ENCODE measurements around the gene BMP10.
A peak's percentile ranks its signal among the peaks of the same experiment; 100 is the strongest.

Gene BMP10

DNA sequence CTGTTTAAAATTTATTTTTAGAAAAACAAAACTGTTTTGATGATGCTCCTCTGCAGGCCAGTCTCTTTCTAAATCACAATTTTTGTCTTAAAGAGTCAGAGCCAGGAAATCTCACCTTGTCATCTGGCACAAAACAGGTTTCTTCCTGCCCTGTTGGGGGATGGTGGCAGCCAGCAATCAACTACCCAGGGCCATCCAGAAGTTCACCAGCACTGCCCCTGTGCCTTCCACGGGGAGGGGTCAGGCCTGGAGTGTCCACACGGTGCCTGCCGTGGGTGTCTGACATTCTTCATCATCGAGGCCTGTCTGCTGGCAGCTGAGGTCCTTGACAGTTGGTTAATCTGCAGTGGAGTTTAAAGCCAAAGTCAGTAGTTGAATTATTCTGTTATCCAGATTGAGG, 40.0 kb upstream of the BMP10 start:
- Histone ChIP-seq H3K4me1 (ENCODE audit: control insufficient read depth in 1 of 2, insufficient read depth in 2 of 2, low read length in 2 of 2) (peaks cover 14 to 17% of the 10 kb centered on the region in 2 donors), H3K9ac (ENCODE audit: low read depth in 1 of 2, low read length in 2 of 2) (no peak overlapping the region), H3K27ac (ENCODE audit: low read depth, low read length) (no peak overlapping the region), H3K27me3 (ENCODE audit: control insufficient read depth in 1 of 2, insufficient read depth in 2 of 2, low read length in 2 of 2) (no peaks in the 10 kb centered on the region), H3K4me3 (ENCODE audit: low read depth in 1 of 2, low read length in 2 of 2) (no peak overlapping the region), H3K9me3 (ENCODE audit: control insufficient read depth in 1 of 2, low read length in 2 of 2) (no peaks in the 10 kb centered on the region), H3K36me3 (ENCODE audit: control insufficient read depth in 1 of 2, insufficient read depth in 2 of 2, low read length in 2 of 2) (no peaks in the 10 kb centered on the region)

- H3K27ac ChIP-seq (ENCODE audit: low read depth, low read length) = no peak overlapping the region
Measured at GRCh38 chr2:68909793-68910674, 38.8 kb upstream of the BMP10 start.

GRCh38 chr2:68908392-68908970, 37.3 kb upstream of the BMP10 start:
- no peak overlapping the region for H3K9ac ChIP-seq (ENCODE audit: low read depth in 1 of 2, low read length in 2 of 2)
- H3K9me3 ChIP-seq (ENCODE audit: control insufficient read depth in 1 of 2, low read length in 2 of 2) = no peaks in the 10 kb centered on the region
- peak overlapping the region in 1 of 2 donors; percentile 7 for H3K4me3 ChIP-seq (ENCODE audit: low read depth in 1 of 2, low read length in 2 of 2)
- peaks cover 14 to 17% of the 10 kb centered on the region in 2 donors for H3K4me1 ChIP-seq (ENCODE audit: control insufficient read depth in 1 of 2, insufficient read depth in 2 of 2, low read length in 2 of 2)
- no peaks in the 10 kb centered on the region for H3K36me3 ChIP-seq (ENCODE audit: control insufficient read depth in 1 of 2, insufficient read depth in 2 of 2, low read length in 2 of 2)
- no peak overlapping the region for H3K27ac ChIP-seq (ENCODE audit: low read depth, low read length)
- H3K27me3 ChIP-seq (ENCODE audit: control insufficient read depth in 1 of 2, insufficient read depth in 2 of 2, low read length in 2 of 2) = no peaks in the 10 kb centered on the region

More at GRCh38 chr2:68909793-68910674, 38.8 kb upstream of the BMP10 start:
- no peak overlapping the region for H3K9ac ChIP-seq (ENCODE audit: low read depth in 1 of 2, low read length in 2 of 2)
- H3K36me3 ChIP-seq (ENCODE audit: control insufficient read depth in 1 of 2, insufficient read depth in 2 of 2, low read length in 2 of 2) = no peaks in the 10 kb centered on the region
- no peaks in the 10 kb centered on the region for H3K27me3 ChIP-seq (ENCODE audit: control insufficient read depth in 1 of 2, insufficient read depth in 2 of 2, low read length in 2 of 2)
- no peaks in the 10 kb centered on the region for H3K9me3 ChIP-seq (ENCODE audit: control insufficient read depth in 1 of 2, low read length in 2 of 2)
- H3K4me3 ChIP-seq (ENCODE audit: low read depth in 1 of 2, low read length in 2 of 2) = no peak overlapping the region
- H3K4me1 ChIP-seq (ENCODE audit: control insufficient read depth in 1 of 2, insufficient read depth in 2 of 2, low read length in 2 of 2) = peaks cover 14 to 17% of the 10 kb centered on the region in 2 donors

DNA sequence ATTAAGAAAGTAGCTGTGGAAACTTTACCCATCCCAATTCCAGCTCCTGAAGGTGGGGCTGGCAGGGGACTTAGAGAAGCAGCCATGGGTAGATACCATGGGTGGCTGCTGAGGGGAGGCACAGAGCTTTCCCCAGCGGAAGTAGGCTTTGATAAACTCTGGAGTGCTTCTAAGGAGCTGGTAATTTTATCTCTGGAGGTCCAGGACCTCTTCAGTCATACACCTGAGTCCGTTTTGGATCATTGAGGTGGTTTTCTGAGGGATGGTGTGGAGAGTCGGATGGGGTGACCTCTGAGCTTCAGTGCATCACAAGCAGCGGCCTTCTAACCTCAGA, 36.7 kb upstream of the BMP10 start:
- H3K9ac ChIP-seq (ENCODE audit: low read depth in 1 of 2, low read length in 2 of 2) = no peak overlapping the region
- H3K27me3 ChIP-seq (ENCODE audit: control insufficient read depth in 1 of 2, insufficient read depth in 2 of 2, low read length in 2 of 2) = no peaks in the 10 kb centered on the region
- no peak overlapping the region for H3K4me3 ChIP-seq (ENCODE audit: low read depth in 1 of 2, low read length in 2 of 2)
- no peaks in the 10 kb centered on the region for H3K9me3 ChIP-seq (ENCODE audit: control insufficient read depth in 1 of 2, low read length in 2 of 2)
- peaks cover 14 to 17% of the 10 kb centered on the region in 2 donors for H3K4me1 ChIP-seq (ENCODE audit: control insufficient read depth in 1 of 2, insufficient read depth in 2 of 2, low read length in 2 of 2)
- no peak overlapping the region for H3K27ac ChIP-seq (ENCODE audit: low read depth, low read length)
- H3K36me3 ChIP-seq (ENCODE audit: control insufficient read depth in 1 of 2, insufficient read depth in 2 of 2, low read length in 2 of 2) = no peaks in the 10 kb centered on the region

DNA sequence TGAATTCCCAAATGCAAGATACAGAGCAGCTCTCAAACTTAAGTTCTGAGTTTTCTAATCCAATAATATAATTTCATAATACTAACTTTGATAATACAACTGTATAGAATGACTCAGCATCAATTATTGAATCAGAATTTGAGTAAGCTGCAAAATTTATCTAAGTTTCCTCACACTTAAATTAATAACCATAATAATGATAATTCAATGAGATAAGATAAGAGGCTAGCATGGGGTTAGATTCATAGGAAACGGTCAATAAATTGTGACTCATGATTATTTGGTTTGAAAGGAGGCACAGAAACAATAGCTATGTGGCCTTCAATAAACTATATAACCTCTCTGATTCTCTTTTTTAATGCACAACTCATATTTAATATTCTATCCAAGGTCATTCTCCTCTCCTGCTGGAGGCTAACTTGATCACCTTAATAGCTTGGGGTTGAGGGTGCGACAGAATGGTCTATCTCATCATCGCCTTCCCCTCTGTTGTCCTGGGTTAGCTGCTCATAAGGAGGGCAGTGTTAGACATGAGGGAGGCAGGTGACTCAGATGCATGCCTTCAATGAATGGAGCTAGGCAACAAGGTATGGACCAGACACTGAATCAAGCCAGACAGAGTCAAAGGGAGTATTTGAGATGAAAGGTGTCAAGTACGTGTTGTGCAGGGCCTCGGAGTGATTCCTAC, 36.2 kb upstream of the BMP10 start:
- Histone ChIP-seq H3K36me3 (ENCODE audit: control insufficient read depth in 1 of 2, insufficient read depth in 2 of 2, low read length in 2 of 2) (no peaks in the 10 kb centered on the region), H3K27ac (ENCODE audit: low read depth, low read length) (no peak overlapping the region), H3K4me3 (ENCODE audit: low read depth in 1 of 2, low read length in 2 of 2) (no peak overlapping the region)

GRCh38 chr2:68906716-68907115, 35.5 kb upstream of the BMP10 start:
- no peaks in the 10 kb centered on the region for H3K9me3 ChIP-seq (ENCODE audit: control insufficient read depth in 1 of 2, low read length in 2 of 2)
- H3K27me3 ChIP-seq (ENCODE audit: control insufficient read depth in 1 of 2, insufficient read depth in 2 of 2, low read length in 2 of 2) = no peaks in the 10 kb centered on the region
- no peak overlapping the region for H3K27ac ChIP-seq (ENCODE audit: low read depth, low read length)
- no peak overlapping the region for H3K9ac ChIP-seq (ENCODE audit: low read depth in 1 of 2, low read length in 2 of 2)
- no peak overlapping the region for H3K4me3 ChIP-seq (ENCODE audit: low read depth in 1 of 2, low read length in 2 of 2)
- H3K4me1 ChIP-seq (ENCODE audit: control insufficient read depth in 1 of 2, insufficient read depth in 2 of 2, low read length in 2 of 2) = peaks cover 14 to 17% of the 10 kb centered on the region in 2 donors
- H3K36me3 ChIP-seq (ENCODE audit: control insufficient read depth in 1 of 2, insufficient read depth in 2 of 2, low read length in 2 of 2) = no peaks in the 10 kb centered on the region

More for the DNA sequence above, 36.2 kb upstream of the BMP10 start:
- no peak overlapping the region for H3K9ac ChIP-seq (ENCODE audit: low read depth in 1 of 2, low read length in 2 of 2)
- no peaks in the 10 kb centered on the region for H3K27me3 ChIP-seq (ENCODE audit: control insufficient read depth in 1 of 2, insufficient read depth in 2 of 2, low read length in 2 of 2)
- H3K4me1 ChIP-seq (ENCODE audit: control insufficient read depth in 1 of 2, insufficient read depth in 2 of 2, low read length in 2 of 2) = peaks cover 14 to 17% of the 10 kb centered on the region in 2 donors
- H3K9me3 ChIP-seq (ENCODE audit: control insufficient read depth in 1 of 2, low read length in 2 of 2) = no peaks in the 10 kb centered on the region

DNA sequence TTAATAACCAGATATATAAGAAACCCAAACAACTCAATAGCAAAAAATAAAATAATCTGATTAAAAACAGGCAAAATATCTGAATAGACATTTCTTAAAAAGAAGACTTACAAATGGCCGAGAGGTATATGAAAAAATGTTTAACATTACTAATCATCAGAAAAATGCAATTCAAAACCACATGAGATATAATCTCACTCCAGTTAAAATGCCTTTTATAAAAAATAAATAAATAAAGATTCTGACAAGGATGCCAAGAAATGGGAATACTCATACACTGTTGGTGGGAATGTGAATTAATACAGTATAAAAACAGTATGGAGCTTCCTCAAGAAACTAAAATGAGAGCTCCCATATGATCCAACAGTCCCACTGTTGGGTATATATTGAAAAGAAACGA, 33.9 kb upstream of the BMP10 start:
- Histone ChIP-seq H3K4me3 (ENCODE audit: low read depth in 1 of 2, low read length in 2 of 2) (no peak overlapping the region), H3K4me1 (ENCODE audit: control insufficient read depth in 1 of 2, insufficient read depth in 2 of 2, low read length in 2 of 2) (peaks cover 14 to 17% of the 10 kb centered on the region in 2 donors), H3K36me3 (ENCODE audit: control insufficient read depth in 1 of 2, insufficient read depth in 2 of 2, low read length in 2 of 2) (no peaks in the 10 kb centered on the region), H3K27ac (ENCODE audit: low read depth, low read length) (no peak overlapping the region), H3K27me3 (ENCODE audit: control insufficient read depth in 1 of 2, insufficient read depth in 2 of 2, low read length in 2 of 2) (no peaks in the 10 kb centered on the region), H3K9me3 (ENCODE audit: control insufficient read depth in 1 of 2, low read length in 2 of 2) (peaks cover 2 to 8% of the 10 kb centered on the region in 2 donors), H3K9ac (ENCODE audit: low read depth in 1 of 2, low read length in 2 of 2) (no peak overlapping the region)

GRCh38 chr2:68901561-68901960, 30.4 kb upstream of the BMP10 start:
- no peak overlapping the region for H3K27ac ChIP-seq (ENCODE audit: low read depth, low read length)
- no peaks in the 10 kb centered on the region for H3K36me3 ChIP-seq (ENCODE audit: control insufficient read depth in 1 of 2, insufficient read depth in 2 of 2, low read length in 2 of 2)
- H3K4me3 ChIP-seq (ENCODE audit: low read depth in 1 of 2, low read length in 2 of 2) = no peak overlapping the region
- H3K27me3 ChIP-seq (ENCODE audit: control insufficient read depth in 1 of 2, insufficient read depth in 2 of 2, low read length in 2 of 2) = no peaks in the 10 kb centered on the region
- peaks cover 2 to 8% of the 10 kb centered on the region in 2 donors for H3K9me3 ChIP-seq (ENCODE audit: control insufficient read depth in 1 of 2, low read length in 2 of 2)
- H3K4me1 ChIP-seq (ENCODE audit: control insufficient read depth in 1 of 2, insufficient read depth in 2 of 2, low read length in 2 of 2) = no peaks in the 10 kb centered on the region
- no peak overlapping the region for H3K9ac ChIP-seq (ENCODE audit: low read depth in 1 of 2, low read length in 2 of 2)

DNA sequence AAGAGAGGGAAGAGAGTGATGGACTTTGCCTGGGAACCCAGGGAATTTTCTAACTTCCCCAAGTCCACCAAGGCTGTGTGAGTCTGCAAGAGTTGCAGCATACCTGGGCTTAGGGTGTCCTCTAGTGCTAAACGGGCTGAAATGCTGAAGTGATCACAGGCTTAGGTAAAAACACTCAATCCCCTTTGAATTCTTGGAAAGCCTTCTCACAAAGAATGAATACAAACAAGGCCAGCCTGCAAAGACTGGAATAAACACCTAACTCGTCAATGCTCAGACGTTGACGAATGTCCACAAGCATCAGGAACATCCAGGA, 30.0 kb upstream of the BMP10 start:
- Histone ChIP-seq H3K9me3 (ENCODE audit: control insufficient read depth in 1 of 2, low read length in 2 of 2) (peaks cover 2 to 8% of the 10 kb centered on the region in 2 donors), H3K4me1 (ENCODE audit: control insufficient read depth in 1 of 2, insufficient read depth in 2 of 2, low read length in 2 of 2) (no peaks in the 10 kb centered on the region), H3K4me3 (ENCODE audit: low read depth in 1 of 2, low read length in 2 of 2) (no peak overlapping the region), H3K27ac (ENCODE audit: low read depth, low read length) (no peak overlapping the region), H3K9ac (ENCODE audit: low read depth in 1 of 2, low read length in 2 of 2) (no peak overlapping the region), H3K36me3 (ENCODE audit: control insufficient read depth in 1 of 2, insufficient read depth in 2 of 2, low read length in 2 of 2) (no peaks in the 10 kb centered on the region), H3K27me3 (ENCODE audit: control insufficient read depth in 1 of 2, insufficient read depth in 2 of 2, low read length in 2 of 2) (no peaks in the 10 kb centered on the region)

DNA sequence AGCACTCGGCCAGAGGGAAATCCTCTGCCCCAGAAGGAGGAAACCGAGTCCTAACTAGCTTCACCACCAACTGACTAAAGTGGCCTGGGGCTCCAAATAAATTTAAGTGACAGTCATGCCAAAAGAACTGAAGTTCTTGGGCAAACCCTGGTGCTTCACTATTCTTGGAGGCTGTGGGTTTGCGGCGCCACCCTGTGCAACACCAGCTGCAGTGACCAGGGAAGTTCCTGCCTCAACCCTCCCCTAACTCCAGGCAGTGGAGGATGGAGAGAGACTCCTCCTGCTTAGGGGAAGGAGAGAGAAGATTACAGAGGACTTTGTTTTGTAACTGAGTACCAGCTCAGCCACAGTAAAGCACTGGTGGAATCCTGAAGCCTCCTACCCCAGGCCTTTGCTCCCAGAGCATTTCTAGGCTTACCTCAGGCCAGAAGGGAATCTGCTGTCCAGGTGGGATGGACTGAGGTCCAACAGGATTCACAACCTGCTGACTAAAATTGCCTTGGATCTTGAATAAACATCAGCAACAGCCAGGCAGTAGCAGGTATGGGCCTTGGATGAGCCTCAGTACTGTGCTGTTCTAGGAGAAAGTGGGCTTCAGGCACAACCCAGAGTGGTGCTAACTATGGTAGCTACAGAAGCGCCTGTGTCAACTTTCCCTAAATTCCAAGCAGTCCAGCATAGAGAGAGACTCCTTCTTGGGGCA, 29.4 kb upstream of the BMP10 start:
- H3K27me3 ChIP-seq (ENCODE audit: control insufficient read depth in 1 of 2, insufficient read depth in 2 of 2, low read length in 2 of 2) = no peaks in the 10 kb centered on the region
- H3K4me1 ChIP-seq (ENCODE audit: control insufficient read depth in 1 of 2, insufficient read depth in 2 of 2, low read length in 2 of 2) = no peaks in the 10 kb centered on the region
- peaks cover 2 to 8% of the 10 kb centered on the region in 2 donors for H3K9me3 ChIP-seq (ENCODE audit: control insufficient read depth in 1 of 2, low read length in 2 of 2)
- H3K9ac ChIP-seq (ENCODE audit: low read depth in 1 of 2, low read length in 2 of 2) = no peak overlapping the region
- no peak overlapping the region for H3K27ac ChIP-seq (ENCODE audit: low read depth, low read length)
- H3K36me3 ChIP-seq (ENCODE audit: control insufficient read depth in 1 of 2, insufficient read depth in 2 of 2, low read length in 2 of 2) = no peaks in the 10 kb centered on the region
- H3K4me3 ChIP-seq (ENCODE audit: low read depth in 1 of 2, low read length in 2 of 2) = no peak overlapping the region
